Glutamatergic neuron (in vitro differentiated cells): Measurements from ENCODE around the gene AHDC1. TPM values are rescaled to one million over a fixed set of nuclear protein-coding genes. Genes with fewer than 3 reads are reported as not detected.

Experiments
- DNase-seq: peaks from one replicate; pipeline ENCODE4 v3.0.0; 2022
- H3K27ac Mint-ChIP-seq: one replicate; pipeline ENCODE4 v1.8.0; 2020; ENCODE audit warnings: mild to moderate bottlenecking, mixed read lengths, inconsistent platforms; ENCODE audit not compliant: unreplicated experiment
- H3K27me3 Mint-ChIP-seq: one replicate; pipeline ENCODE4 v1.8.0; 2020; ENCODE audit warnings: mild to moderate bottlenecking, moderate library complexity, mixed read lengths, inconsistent platforms; ENCODE audit not compliant: unreplicated experiment
- H3K36me3 Mint-ChIP-seq: one replicate; pipeline ENCODE4 v1.8.0; 2020; ENCODE audit warnings: mild to moderate bottlenecking, mixed read lengths, inconsistent platforms; ENCODE audit not compliant: unreplicated experiment
- H3K4me1 Mint-ChIP-seq: one replicate; pipeline ENCODE4 v1.8.0; 2020; ENCODE audit warnings: mild to moderate bottlenecking, low read depth, mixed read lengths, inconsistent platforms; ENCODE audit not compliant: unreplicated experiment
- H3K4me3 Mint-ChIP-seq: one replicate; pipeline ENCODE4 v1.8.0; 2020; ENCODE audit warnings: mild to moderate bottlenecking, mixed read lengths, inconsistent platforms; ENCODE audit not compliant: unreplicated experiment
- H3K9me3 Mint-ChIP-seq: one replicate; pipeline ENCODE4 v1.8.0; 2020; ENCODE audit warnings: mild to moderate bottlenecking, moderate library complexity, mixed read lengths, inconsistent platforms; ENCODE audit not compliant: unreplicated experiment
- CTCF ChIP-seq: fragments of 200-600 bp; sonication (generic); IDR thresholded peaks from one replicate; pipeline ENCODE4 v1.5.0; 2021; ENCODE audit not compliant: partially characterized antibody, unreplicated experiment
- total RNA-seq: library from RNA; stranded (reverse); fragmentation: NEBNext Ultra II Directional; extraction: Animal tissue kit (Norgen Biotek cat#: 25700); gene quantifications from one replicate; pipeline ENCODE4 v1.2.1, GENCODE V29; 2021; ENCODE audit not compliant: unreplicated experiment

The AHDC1 gene
- total RNA-seq, 1 donor from 2014 or later: 131 TPM

DNA sequence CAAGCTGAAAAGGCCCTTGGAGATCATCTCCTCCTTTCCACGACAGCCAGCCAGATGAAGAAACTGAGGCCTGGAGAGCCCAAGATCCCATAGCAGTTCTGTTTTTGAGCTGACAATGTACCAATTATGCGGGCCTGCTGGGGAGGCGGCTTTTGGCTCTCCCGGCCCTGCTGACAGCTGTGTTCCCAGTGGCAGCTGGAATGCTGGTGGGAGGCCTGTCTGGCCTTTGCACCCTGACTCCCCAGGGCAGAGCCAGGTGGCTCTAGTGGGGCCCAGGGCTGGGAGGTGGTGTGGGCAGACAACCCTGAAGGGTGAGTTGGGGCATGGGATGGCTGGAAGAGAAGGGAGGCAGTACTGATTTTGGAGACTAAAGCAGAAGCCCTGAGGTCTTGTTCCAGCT, 83.3 kb downstream of the AHDC1 start:
- H3K4me3 Mint-ChIP-seq: peak overlapping the region; percentile 63
- no peak for TF ChIP-seq CTCF
- no peak for DNase-seq
- peaks cover 18% of the 10 kb centered on the region for H3K27me3 Mint-ChIP-seq
- no peaks in the 10 kb centered on the region for H3K36me3 Mint-ChIP-seq
- peaks cover 23% of the 10 kb centered on the region for H3K9me3 Mint-ChIP-seq
- peak overlapping the region; percentile 87 for H3K27ac Mint-ChIP-seq
- peaks cover 53% of the 10 kb centered on the region for H3K4me1 Mint-ChIP-seq

DNA sequence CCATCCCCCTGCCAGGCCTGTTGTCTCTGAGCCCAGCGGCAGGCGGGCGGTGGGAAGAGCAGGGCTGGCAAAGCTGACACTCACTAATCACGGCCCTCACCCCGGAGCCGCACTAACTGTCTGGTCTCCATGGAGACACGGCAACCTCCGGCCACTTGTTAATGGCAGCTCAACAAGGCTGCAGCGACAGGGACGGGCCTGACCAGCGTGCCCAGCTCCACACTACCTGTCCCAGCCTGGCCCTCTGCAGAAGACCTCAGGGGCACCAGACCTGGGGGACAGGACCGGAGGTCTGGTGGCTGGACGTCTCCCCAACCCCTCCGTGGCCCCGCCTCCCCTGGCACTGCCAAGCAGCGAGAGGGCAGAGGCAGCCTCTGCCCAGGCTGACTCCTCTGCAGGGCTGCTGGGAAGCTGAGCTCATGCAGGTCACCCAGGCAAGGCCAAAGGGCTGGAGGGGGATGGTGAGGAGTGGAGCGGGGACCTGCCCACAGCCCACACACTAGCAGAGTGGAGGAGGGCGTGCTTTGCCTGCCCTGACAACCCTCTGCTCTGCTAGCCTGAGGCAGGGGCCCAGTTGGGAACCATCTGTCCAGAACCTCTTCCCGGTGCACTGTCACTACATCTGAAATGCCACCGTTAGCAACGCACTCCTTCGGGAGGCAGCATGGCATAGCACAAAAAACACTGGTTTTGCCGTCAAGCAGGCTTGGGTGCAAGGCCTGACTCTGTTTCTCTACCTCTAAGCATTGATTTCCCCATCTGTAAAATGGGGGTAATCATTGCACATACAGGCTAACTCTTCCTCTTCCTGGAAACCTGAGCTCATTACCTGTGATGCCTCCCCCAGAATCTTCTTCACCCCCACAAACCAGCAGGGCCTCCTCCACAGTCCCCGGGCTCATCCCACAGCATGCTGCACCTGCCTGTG, 84.3 kb downstream of the AHDC1 start:
- DNase-seq: peak; percentile 68
- H3K4me3 Mint-ChIP-seq: peak overlapping the region; percentile 37
- peaks cover 48% of the 10 kb centered on the region for H3K4me1 Mint-ChIP-seq
- H3K27me3 Mint-ChIP-seq: peaks cover 18% of the 10 kb centered on the region
- TF ChIP-seq CTCF: no peak
- H3K36me3 Mint-ChIP-seq: no peaks in the 10 kb centered on the region
- peaks cover 22% of the 10 kb centered on the region for H3K9me3 Mint-ChIP-seq
- H3K27ac Mint-ChIP-seq: peak overlapping the region; percentile 87

DNA sequence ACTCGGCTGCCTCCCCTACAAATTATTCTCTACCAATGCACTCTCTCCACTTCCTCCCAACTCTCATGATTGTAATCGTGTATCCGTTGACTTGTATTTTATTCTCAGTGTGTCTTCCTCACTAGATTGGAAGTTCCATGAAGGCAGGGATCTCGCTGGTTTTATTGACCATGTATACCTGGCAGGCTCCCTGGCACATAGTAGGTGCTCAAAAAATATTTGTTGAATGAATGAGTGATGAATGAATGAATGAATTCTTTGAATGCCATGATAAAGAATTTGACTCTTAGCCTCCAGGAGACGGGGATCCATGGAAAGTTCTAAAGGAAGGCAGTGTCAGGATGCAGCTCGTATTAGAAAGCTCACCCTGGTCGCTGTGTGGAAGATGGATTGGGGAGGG, 85.1 kb downstream of the AHDC1 start:
- Mint-ChIP-seq H3K4me1 (peaks cover 42% of the 10 kb centered on the region), H3K4me3 (peak overlapping the region; percentile 60), H3K27me3 (peaks cover 13% of the 10 kb centered on the region), H3K27ac (peak overlapping the region; percentile 45), H3K36me3 (no peaks in the 10 kb centered on the region), H3K9me3 (peaks cover 18% of the 10 kb centered on the region)
- DNase-seq: no peak
- no peak for TF ChIP-seq CTCF

DNA sequence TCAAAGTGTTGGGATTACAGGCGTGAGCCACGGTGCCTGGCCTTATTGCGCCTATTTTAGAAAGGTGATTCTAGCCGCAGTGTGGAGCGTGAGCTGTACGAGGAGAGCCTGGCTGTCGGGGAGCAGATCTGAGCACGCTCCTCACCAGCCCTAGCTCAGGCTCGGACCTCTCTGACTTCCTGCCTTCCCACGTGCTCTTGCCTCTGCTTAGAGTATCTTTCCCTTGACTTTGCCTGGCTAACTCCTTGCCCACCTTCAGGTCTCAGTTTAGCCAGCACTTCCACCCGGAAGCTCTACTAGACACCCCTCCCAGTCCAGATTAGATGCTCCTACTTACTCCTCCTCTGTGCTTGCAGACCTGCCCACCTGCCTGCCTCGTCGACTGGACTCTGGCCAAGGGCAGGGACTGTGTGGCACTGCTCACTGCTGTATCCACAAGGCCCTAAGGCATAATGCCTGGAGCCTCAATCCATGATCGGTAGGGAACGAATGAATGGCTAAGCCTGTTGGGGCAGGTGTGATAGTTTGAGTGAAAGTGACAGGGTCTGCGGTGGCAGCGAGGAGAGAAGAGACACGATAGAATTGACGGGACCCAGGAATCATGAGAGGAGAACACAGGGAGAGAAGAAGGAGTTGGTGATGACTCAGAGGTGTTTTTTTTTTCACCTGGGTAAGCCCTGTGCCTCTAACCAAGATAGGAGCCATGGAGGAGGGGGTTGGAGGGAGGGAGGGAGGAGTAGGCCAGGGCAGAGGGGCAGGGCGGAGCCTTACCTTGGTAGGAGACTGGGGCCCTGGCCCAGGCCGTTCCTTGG, 85.8 kb downstream of the AHDC1 start:
- Mint-ChIP-seq H3K27me3 (peaks cover 13% of the 10 kb centered on the region), H3K4me1 (peaks cover 37% of the 10 kb centered on the region), H3K9me3 (peaks cover 14% of the 10 kb centered on the region), H3K27ac (peak overlapping the region; percentile 15), H3K36me3 (no peaks in the 10 kb centered on the region), H3K4me3 (no peak overlapping the region)
- DNase-seq: no peak
- no peak for TF ChIP-seq CTCF
